GM19395 (cell line): ENCODE results near the gene SLC8A3.

Source experiments
- ATAC-seq: cut with Tn5 transposase; IDR thresholded peaks from one replicate; pipeline ENCODE4 v1.9.1; 2021; ENCODE audit warnings: mild to moderate bottlenecking, moderate library complexity; ENCODE audit not compliant: unreplicated experiment

The SLC8A3 gene

GRCh38 chr14:70180718-70181117, 8.0 kb downstream of the SLC8A3 start:
- ATAC-seq = no peak

GRCh38 chr14:70177081-70177800, 11.5 kb downstream of the SLC8A3 start:
- no peak for ATAC-seq

- ATAC-seq = no peak
These were observed 15.2 kb downstream of the SLC8A3 start for GRCh38 chr14:70173569-70173968.

GRCh38 chr14:70171726-70172125, 17.0 kb downstream of the SLC8A3 start:
- ATAC-seq = no peak

- no peak for ATAC-seq
These were observed 17.8 kb downstream of the SLC8A3 start for GRCh38 chr14:70170976-70171375.

- ATAC-seq = no peak
These were observed 20.3 kb downstream of the SLC8A3 start for GRCh38 chr14:70168406-70168805.

GRCh38 chr14:70166530-70167203, 22.1 kb downstream of the SLC8A3 start:
- no peak for ATAC-seq

- ATAC-seq = no peak
These were observed 26.4 kb downstream of the SLC8A3 start for GRCh38 chr14:70162358-70162757.

GRCh38 chr14:70156592-70156991, 32.2 kb downstream of the SLC8A3 start:
- ATAC-seq = no peak

GRCh38 chr14:70152704-70153103, 36.0 kb downstream of the SLC8A3 start:
- no peak for ATAC-seq

GRCh38 chr14:70152081-70152480, 36.7 kb downstream of the SLC8A3 start:
- no peak for ATAC-seq

GRCh38 chr14:70149596-70150165, 39.1 kb downstream of the SLC8A3 start:
- ATAC-seq = no peak

- no peak for ATAC-seq
These were observed 39.7 kb downstream of the SLC8A3 start for GRCh38 chr14:70148911-70149595.

- ATAC-seq = no peak
These were observed 40.4 kb downstream of the SLC8A3 start for GRCh38 chr14:70148351-70148750.

GRCh38 chr14:70144046-70144445, 44.7 kb downstream of the SLC8A3 start:
- ATAC-seq = no peak

- ATAC-seq = no peak
These were observed 45.4 kb downstream of the SLC8A3 start for GRCh38 chr14:70143306-70143705.

GRCh38 chr14:70140614-70141013, 48.1 kb downstream of the SLC8A3 start:
- no peak for ATAC-seq

GRCh38 chr14:70139384-70139783, 49.4 kb downstream of the SLC8A3 start:
- ATAC-seq = peak; percentile 82

GRCh38 chr14:70137788-70138187, 51.0 kb downstream of the SLC8A3 start:
- no peak for ATAC-seq

- no peak for ATAC-seq
These were observed 55.3 kb downstream of the SLC8A3 start for GRCh38 chr14:70133461-70133860.

GRCh38 chr14:70130482-70130881, 58.3 kb downstream of the SLC8A3 start:
- ATAC-seq = no peak

- ATAC-seq = no peak
These were observed 61.6 kb downstream of the SLC8A3 start for GRCh38 chr14:70127186-70127585.
